ENCODE measurements around the gene DVL2.

Gene DVL2

GRCh38 chr17:7220593-7221277 is 13.6 kb downstream of the DVL2 start:
- no peak for TF ChIP-seq Cebpa-rat (IDR thresholded peaks at IDR 0.05)
- H3K4me1 ChIP-seq, result peaks cover 56% of the 10 kb centered on the region
- peak overlapping the region; percentile 99 for H3K4me3 ChIP-seq
- H3K9me3 ChIP-seq, result no peaks in the 10 kb centered on the region
- H3K27ac ChIP-seq, result peak overlapping the region; percentile 92
- H3K36me3 ChIP-seq, result peaks cover 46% of the 10 kb centered on the region
- peak overlapping the region; percentile 94 for H3K9ac ChIP-seq
- peak overlapping the region; percentile 99 for H3K4me2 ChIP-seq
- no peaks in the 10 kb centered on the region for H3K27me3 ChIP-seq
- H4K20me1 ChIP-seq, result peaks cover 59% of the 10 kb centered on the region

GRCh38 chr17:7219812-7220592 is 14.3 kb downstream of the DVL2 start, which contains the start of the genes ACADVL and DLG4:
Gene ACADVL, plus strand, starts transcription at chr17:7219938. Its CDS starts 47 bp downstream, at chr17:7219985.
Gene DLG4, minus strand, starts transcription at chr17:7219836.
- H3K27me3 ChIP-seq, result no peaks in the 10 kb centered on the region
- peak within 1 kb of the TSS; percentile 92 for H3K27ac ChIP-seq
- no peak for TF ChIP-seq Cebpa-rat (IDR thresholded peaks at IDR 0.05)
- H3K9ac ChIP-seq, result peak within 1 kb of the TSS; percentile 94
- H4K20me1 ChIP-seq, result peaks cover 58% of the 10 kb centered on the region
- peak within 1 kb of the TSS; percentile 99 for H3K4me2 ChIP-seq
- H3K9me3 ChIP-seq, result no peaks in the 10 kb centered on the region
- H3K36me3 ChIP-seq, result peaks cover 39% of the 10 kb centered on the region
- H3K4me1 ChIP-seq, result peaks cover 62% of the 10 kb centered on the region
- peak within 1 kb of the TSS; percentile 99 for H3K4me3 ChIP-seq

- Histone ChIP-seq H3K9me3 (no peaks in the 10 kb centered on the region), H3K27me3 (no peaks in the 10 kb centered on the region), H3K27ac (peak overlapping the region; percentile 92), H3K9ac (peak overlapping the region; percentile 94), H3K4me3 (peak overlapping the region; percentile 99), H3K4me1 (peaks cover 66% of the 10 kb centered on the region), H4K20me1 (peaks cover 62% of the 10 kb centered on the region), H3K36me3 (peaks cover 33% of the 10 kb centered on the region), H3K4me2 (peak overlapping the region; percentile 99)
- no peak for TF ChIP-seq Cebpa-rat (IDR thresholded peaks at IDR 0.05)
These were observed 15.0 kb downstream of the DVL2 start for GRCh38 chr17:7219229-7219811.

GRCh38 chr17:7218758-7219157 is 15.6 kb downstream of the DVL2 start:
- Histone ChIP-seq H3K4me2 (peak overlapping the region; percentile 99), H3K4me3 (peak overlapping the region; percentile 99; the same call in 1 of the 2 replicates), H3K27ac (peak overlapping the region; percentile 92), H3K9ac (peak overlapping the region; percentile 94), H3K4me1 (peaks cover 70% of the 10 kb centered on the region), H3K27me3 (no peaks in the 10 kb centered on the region), H3K36me3 (peaks cover 28% of the 10 kb centered on the region), H4K20me1 (peaks cover 62% of the 10 kb centered on the region), H3K9me3 (no peaks in the 10 kb centered on the region)
- no peak for TF ChIP-seq Cebpa-rat (IDR thresholded peaks at IDR 0.05)

GRCh38 chr17:7218166-7218565 is 16.2 kb downstream of the DVL2 start:
- Histone ChIP-seq H3K27me3 (no peaks in the 10 kb centered on the region), H4K20me1 (peaks cover 62% of the 10 kb centered on the region), H3K36me3 (peaks cover 22% of the 10 kb centered on the region), H3K4me1 (peaks cover 71% of the 10 kb centered on the region), H3K9ac (peak overlapping the region; percentile 94), H3K4me3 (peak overlapping the region; percentile 67), H3K27ac (peak overlapping the region; percentile 92), H3K4me2 (peak overlapping the region; percentile 99), H3K9me3 (no peaks in the 10 kb centered on the region)
- no peak for TF ChIP-seq Cebpa-rat (IDR thresholded peaks at IDR 0.05)

- TF ChIP-seq Cebpa-rat (IDR thresholded peaks at IDR 0.05), result no peak
- H3K36me3 ChIP-seq, result peaks cover 14% of the 10 kb centered on the region
- H3K4me3 ChIP-seq, result peak overlapping the region; percentile 71
- H3K27me3 ChIP-seq, result no peaks in the 10 kb centered on the region
- peak overlapping the region; percentile 92 for H3K27ac ChIP-seq
- H3K9me3 ChIP-seq, result no peaks in the 10 kb centered on the region
- H3K4me2 ChIP-seq, result peak overlapping the region; percentile 99
- peaks cover 78% of the 10 kb centered on the region for H3K4me1 ChIP-seq
- H4K20me1 ChIP-seq, result peaks cover 56% of the 10 kb centered on the region
- peak overlapping the region; percentile 94 for H3K9ac ChIP-seq
These were observed 17.0 kb downstream of the DVL2 start for GRCh38 chr17:7217113-7217987.

GRCh38 chr17:7216242-7217112 is 17.8 kb downstream of the DVL2 start:
- no peak for TF ChIP-seq Cebpa-rat (IDR thresholded peaks at IDR 0.05)
- H3K27ac ChIP-seq, result peak overlapping the region; percentile 56
- H3K9me3 ChIP-seq, result no peaks in the 10 kb centered on the region
- H4K20me1 ChIP-seq, result peaks cover 47% of the 10 kb centered on the region
- no peaks in the 10 kb centered on the region for H3K27me3 ChIP-seq
- H3K4me1 ChIP-seq, result peaks cover 79% of the 10 kb centered on the region
- H3K4me3 ChIP-seq, result peak overlapping the region; percentile 71
- peak overlapping the region; percentile 75 for H3K9ac ChIP-seq
- H3K4me2 ChIP-seq, result peak overlapping the region; percentile 99
- H3K36me3 ChIP-seq, result peaks cover 5% of the 10 kb centered on the region

GRCh38 chr17:7215652-7216180 is 18.6 kb downstream of the DVL2 start:
- Histone ChIP-seq H3K4me2 (peak overlapping the region; percentile 99), H3K9ac (peak overlapping the region; percentile 75), H3K4me3 (peak overlapping the region; percentile 71)

More at GRCh38 chr17:7215652-7216180, 18.6 kb downstream of the DVL2 start:
- Histone ChIP-seq H3K27me3 (no peaks in the 10 kb centered on the region), H3K4me1 (peaks cover 72% of the 10 kb centered on the region), H3K27ac (peak overlapping the region; percentile 56), H4K20me1 (peaks cover 44% of the 10 kb centered on the region), H3K9me3 (no peaks in the 10 kb centered on the region), H3K36me3 (no peaks in the 10 kb centered on the region)
- TF ChIP-seq Cebpa-rat (IDR thresholded peaks at IDR 0.05), result no peak
